ENCODE data around the gene ZRANB1. TPM values are rescaled to one million over a fixed set of nuclear protein-coding genes. Genes with fewer than 3 reads are reported as not detected.
"Not testable (repeated sequence)": the region's sequence is repeated elsewhere in the genome, so short reads cannot be mapped to it uniquely, and the experiment has no call there.

ZRANB1 gene
- total and polyA plus RNA-seq, 2 donors: 17.6 to 53.0 TPM

GRCh38 chr10:124985162-124985561, 43.2 kb downstream of the ZRANB1 start:
- WGBS: 87% methylated on average over 5 of the region's 5 CpGs
- DNase-seq (ENCODE audit: extremely low spot score): no peak
- Histone ChIP-seq H3K4me1 (ENCODE audit: insufficient read depth) (no peaks in the 10 kb centered on the region), H3K36me3 (ENCODE audit: insufficient read depth) (peaks cover 5% of the 10 kb centered on the region), H3K27ac (ENCODE audit: low read depth) (no peak overlapping the region), H3K4me3 (ENCODE audit: low read depth, low read length) (no peak overlapping the region)

GRCh38 chr10:124987788-124988187, 45.9 kb downstream of the ZRANB1 start:
- H3K36me3 ChIP-seq (ENCODE audit: insufficient read depth): peaks cover 5% of the 10 kb centered on the region
- H3K4me3 ChIP-seq (ENCODE audit: low read depth, low read length): no peak overlapping the region
- no peak overlapping the region for H3K27ac ChIP-seq (ENCODE audit: low read depth)
- DNase-seq (ENCODE audit: extremely low spot score): no peak
- WGBS: 94% methylated on average over 1 of the region's 1 CpG
- no peaks in the 10 kb centered on the region for H3K4me1 ChIP-seq (ENCODE audit: insufficient read depth)

GRCh38 chr10:124988753-124989152, 46.8 kb downstream of the ZRANB1 start:
- not testable (repeated sequence) for H3K4me3 ChIP-seq (ENCODE audit: low read depth, low read length); H3K27ac ChIP-seq (ENCODE audit: low read depth); H3K36me3 ChIP-seq (ENCODE audit: insufficient read depth); DNase-seq (ENCODE audit: extremely low spot score); H3K4me1 ChIP-seq (ENCODE audit: insufficient read depth)
- 85% methylated on average over 4 of the region's 4 CpGs for WGBS

- Histone ChIP-seq H3K4me3 (ENCODE audit: low read depth, low read length) (no peak overlapping the region), H3K36me3 (ENCODE audit: insufficient read depth) (peaks cover 5% of the 10 kb centered on the region), H3K27ac (ENCODE audit: low read depth) (no peak overlapping the region), H3K4me1 (ENCODE audit: insufficient read depth) (no peaks in the 10 kb centered on the region)
- WGBS: 78% methylated on average over 10 of the region's 10 CpGs
- no peak for DNase-seq (ENCODE audit: extremely low spot score)
These were observed 47.6 kb downstream of the ZRANB1 start for GRCh38 chr10:124989526-124989925.

- H3K4me3 ChIP-seq (ENCODE audit: low read depth, low read length): no peak overlapping the region
- WGBS: 85% methylated on average over 14 of the region's 14 CpGs
- H3K27ac ChIP-seq (ENCODE audit: low read depth): no peak overlapping the region
- peaks cover 3% of the 10 kb centered on the region for H3K36me3 ChIP-seq (ENCODE audit: insufficient read depth)
- H3K4me1 ChIP-seq (ENCODE audit: insufficient read depth): no peaks in the 10 kb centered on the region
- no peak for DNase-seq (ENCODE audit: extremely low spot score)
These were observed 49.0 kb downstream of the ZRANB1 start for GRCh38 chr10:124990671-124991625.

GRCh38 chr10:124991835-124992234, 49.9 kb downstream of the ZRANB1 start:
- peaks cover 3% of the 10 kb centered on the region for H3K36me3 ChIP-seq (ENCODE audit: insufficient read depth)
- no peak overlapping the region for H3K4me3 ChIP-seq (ENCODE audit: low read depth, low read length)
- DNase-seq (ENCODE audit: extremely low spot score): no peak
- H3K27ac ChIP-seq (ENCODE audit: low read depth): no peak overlapping the region
- H3K4me1 ChIP-seq (ENCODE audit: insufficient read depth): no peaks in the 10 kb centered on the region
- 92% methylated on average over 4 of the region's 4 CpGs for WGBS

- WGBS: 65% methylated on average over 20 of the region's 20 CpGs
- H3K4me3 ChIP-seq (ENCODE audit: low read depth, low read length): no peak overlapping the region
- no peak overlapping the region for H3K27ac ChIP-seq (ENCODE audit: low read depth)
- DNase-seq (ENCODE audit: extremely low spot score): no peak
- H3K36me3 ChIP-seq (ENCODE audit: insufficient read depth): peaks cover 2% of the 10 kb centered on the region
- H3K4me1 ChIP-seq (ENCODE audit: insufficient read depth): no peaks in the 10 kb centered on the region
These were observed 50.8 kb downstream of the ZRANB1 start for GRCh38 chr10:124992462-124993344.

- H3K4me1 ChIP-seq (ENCODE audit: insufficient read depth): no peaks in the 10 kb centered on the region
- 96% methylated on average over 4 of the region's 4 CpGs for WGBS
- no peak overlapping the region for H3K27ac ChIP-seq (ENCODE audit: low read depth)
- peaks cover 2% of the 10 kb centered on the region for H3K36me3 ChIP-seq (ENCODE audit: insufficient read depth)
- H3K4me3 ChIP-seq (ENCODE audit: low read depth, low read length): no peak overlapping the region
- no peak for DNase-seq (ENCODE audit: extremely low spot score)
These were observed 51.4 kb downstream of the ZRANB1 start for GRCh38 chr10:124993345-124993708.

GRCh38 chr10:124993736-124994451, 52.0 kb downstream of the ZRANB1 start:
- WGBS: 89% methylated on average over 21 of the region's 21 CpGs
- H3K4me1 ChIP-seq (ENCODE audit: insufficient read depth): no peaks in the 10 kb centered on the region
- no peak for DNase-seq (ENCODE audit: extremely low spot score)
- H3K36me3 ChIP-seq (ENCODE audit: insufficient read depth): peaks cover 2% of the 10 kb centered on the region
- H3K27ac ChIP-seq (ENCODE audit: low read depth): no peak overlapping the region
- H3K4me3 ChIP-seq (ENCODE audit: low read depth, low read length): no peak overlapping the region

- WGBS: 88% methylated on average over 31 of the region's 31 CpGs
- H3K27ac ChIP-seq (ENCODE audit: low read depth): no peak overlapping the region
- H3K4me1 ChIP-seq (ENCODE audit: insufficient read depth): no peaks in the 10 kb centered on the region
- DNase-seq (ENCODE audit: extremely low spot score): no peak
- peaks cover 2% of the 10 kb centered on the region for H3K36me3 ChIP-seq (ENCODE audit: insufficient read depth)
- no peak overlapping the region for H3K4me3 ChIP-seq (ENCODE audit: low read depth, low read length)
These were observed 52.9 kb downstream of the ZRANB1 start for GRCh38 chr10:124994573-124995473.

- Histone ChIP-seq H3K36me3 (ENCODE audit: insufficient read depth) (peaks cover 2% of the 10 kb centered on the region), H3K27ac (ENCODE audit: low read depth) (no peak overlapping the region), H3K4me3 (ENCODE audit: low read depth, low read length) (no peak overlapping the region), H3K4me1 (ENCODE audit: insufficient read depth) (no peaks in the 10 kb centered on the region)
- DNase-seq (ENCODE audit: extremely low spot score): no peak
- 90% methylated on average over 11 of the region's 11 CpGs for WGBS
These were observed 53.7 kb downstream of the ZRANB1 start for GRCh38 chr10:124995605-124996004.

GRCh38 chr10:124996127-124996853, 54.4 kb downstream of the ZRANB1 start:
- DNase-seq (ENCODE audit: extremely low spot score): no peak
- 85% methylated on average over 24 of the region's 24 CpGs for WGBS
- Histone ChIP-seq H3K36me3 (ENCODE audit: insufficient read depth) (peaks cover 2% of the 10 kb centered on the region), H3K27ac (ENCODE audit: low read depth) (no peak overlapping the region), H3K4me3 (ENCODE audit: low read depth, low read length) (no peak overlapping the region), H3K4me1 (ENCODE audit: insufficient read depth) (no peaks in the 10 kb centered on the region)

Data from urinary bladder (tissue), 4 donors.